DMS79 (cell line): ENCODE results near the gene TUT7.

Source experiments
- DNase-seq: peaks from one replicate; lab custom pipeline; 2025; lab: John Stamatoyannopoulos, UW

TUT7 gene

GRCh38 chr9:86252870-86253269 is 101.3 kb downstream of the TUT7 start:
- no peak for DNase-seq

- DNase-seq, result no peak
These were observed 104.1 kb downstream of the TUT7 start for GRCh38 chr9:86250123-86250522.

GRCh38 chr9:86248746-86249145 is 105.5 kb downstream of the TUT7 start:
- no peak for DNase-seq

GRCh38 chr9:86246752-86247161 is 107.5 kb downstream of the TUT7 start:
- no peak for DNase-seq

GRCh38 chr9:86242071-86242470 is 112.1 kb downstream of the TUT7 start:
- DNase-seq, result no peak

- no peak for DNase-seq
These were observed 113.0 kb downstream of the TUT7 start for GRCh38 chr9:86241216-86241615.

GRCh38 chr9:86238861-86239770 is 115.1 kb downstream of the TUT7 start:
- DNase-seq, result no peak
